ENCODE measurements around the gene CHST9.

DNA sequence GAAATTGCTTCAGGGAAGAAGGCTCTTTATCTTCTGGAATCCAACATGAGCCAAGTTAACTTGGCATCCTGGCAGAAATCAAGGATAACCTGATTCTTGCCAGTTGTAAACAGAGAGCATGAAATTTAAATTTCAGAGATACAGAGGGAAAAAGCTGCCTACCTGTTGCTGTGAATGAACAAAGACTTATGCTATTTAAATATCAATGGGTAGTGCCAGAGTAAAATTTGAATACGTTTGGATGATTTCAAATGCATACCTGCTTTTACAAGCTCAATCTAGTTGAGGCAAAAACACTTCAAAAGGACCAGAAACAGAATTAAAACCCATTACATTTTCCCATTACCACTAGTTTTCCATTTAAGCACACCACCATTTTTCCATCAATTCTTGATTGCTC is 60.9 kb downstream of the CHST9 start:
- TF ChIP-seq, protein P1, sequence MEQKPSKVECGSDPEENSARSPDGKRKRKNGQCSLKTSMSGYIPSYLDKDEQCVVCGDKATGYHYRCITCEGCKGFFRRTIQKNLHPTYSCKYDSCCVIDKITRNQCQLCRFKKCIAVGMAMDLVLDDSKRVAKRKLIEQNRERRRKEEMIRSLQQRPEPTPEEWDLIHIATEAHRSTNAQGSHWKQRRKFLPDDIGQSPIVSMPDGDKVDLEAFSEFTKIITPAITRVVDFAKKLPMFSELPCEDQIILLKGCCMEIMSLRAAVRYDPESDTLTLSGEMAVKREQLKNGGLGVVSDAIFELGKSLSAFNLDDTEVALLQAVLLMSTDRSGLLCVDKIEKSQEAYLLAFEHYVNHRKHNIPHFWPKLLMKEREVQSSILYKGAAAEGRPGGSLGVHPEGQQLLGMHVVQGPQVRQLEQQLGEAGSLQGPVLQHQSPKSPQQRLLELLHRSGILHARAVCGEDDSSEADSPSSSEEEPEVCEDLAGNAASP (CRISPR knock-in tag; IDR thresholded peaks at IDR 0.05; ENCODE audit: borderline replicate concordance) = no peak
- TF ChIP-seq BRCA1 (CRISPR knock-in tag; IDR thresholded peaks at IDR 0.05) (no peak), GABPA (IDR thresholded peaks at IDR 0.05; ENCODE audit: low read depth, low read length) (no peak), GABPA (CRISPR knock-in tag; IDR thresholded peaks at IDR 0.05; ENCODE audit: low read depth) (no peak), ISX (CRISPR knock-in tag; conservative IDR thresholded peaks at IDR 0.05) (no peak), POLR2AphosphoS5 (IDR thresholded peaks at IDR 0.05; ENCODE audit: low read depth, low read length) (no peak), ASH2L (IDR thresholded peaks at IDR 0.05; ENCODE audit: insufficient read length, low read depth, low read length) (no peak), HCFC1 (IDR thresholded peaks at IDR 0.05; ENCODE audit: low read depth, low read length) (no peak), FOXM1 (CRISPR knock-in tag; IDR thresholded peaks at IDR 0.05) (no peak)
- TF ChIP-seq, protein P2, sequence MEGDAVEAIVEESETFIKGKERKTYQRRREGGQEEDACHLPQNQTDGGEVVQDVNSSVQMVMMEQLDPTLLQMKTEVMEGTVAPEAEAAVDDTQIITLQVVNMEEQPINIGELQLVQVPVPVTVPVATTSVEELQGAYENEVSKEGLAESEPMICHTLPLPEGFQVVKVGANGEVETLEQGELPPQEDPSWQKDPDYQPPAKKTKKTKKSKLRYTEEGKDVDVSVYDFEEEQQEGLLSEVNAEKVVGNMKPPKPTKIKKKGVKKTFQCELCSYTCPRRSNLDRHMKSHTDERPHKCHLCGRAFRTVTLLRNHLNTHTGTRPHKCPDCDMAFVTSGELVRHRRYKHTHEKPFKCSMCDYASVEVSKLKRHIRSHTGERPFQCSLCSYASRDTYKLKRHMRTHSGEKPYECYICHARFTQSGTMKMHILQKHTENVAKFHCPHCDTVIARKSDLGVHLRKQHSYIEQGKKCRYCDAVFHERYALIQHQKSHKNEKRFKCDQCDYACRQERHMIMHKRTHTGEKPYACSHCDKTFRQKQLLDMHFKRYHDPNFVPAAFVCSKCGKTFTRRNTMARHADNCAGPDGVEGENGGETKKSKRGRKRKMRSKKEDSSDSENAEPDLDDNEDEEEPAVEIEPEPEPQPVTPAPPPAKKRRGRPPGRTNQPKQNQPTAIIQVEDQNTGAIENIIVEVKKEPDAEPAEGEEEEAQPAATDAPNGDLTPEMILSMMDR (CRISPR knock-in tag; IDR thresholded peaks at IDR 0.05) = no peak
- TF ChIP-seq, protein P3, sequence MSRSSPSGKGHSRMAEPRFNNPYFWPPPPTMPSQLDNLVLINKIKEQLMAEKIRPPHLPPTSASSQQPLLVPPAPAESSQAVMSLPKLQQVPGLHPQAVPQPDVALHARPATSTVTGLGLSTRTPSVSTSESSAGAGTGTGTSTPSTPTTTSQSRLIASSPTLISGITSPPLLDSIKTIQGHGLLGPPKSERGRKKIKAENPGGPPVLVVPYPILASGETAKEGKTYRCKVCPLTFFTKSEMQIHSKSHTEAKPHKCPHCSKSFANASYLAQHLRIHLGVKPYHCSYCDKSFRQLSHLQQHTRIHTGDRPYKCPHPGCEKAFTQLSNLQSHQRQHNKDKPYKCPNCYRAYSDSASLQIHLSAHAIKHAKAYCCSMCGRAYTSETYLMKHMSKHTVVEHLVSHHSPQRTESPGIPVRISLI (CRISPR knock-in tag; IDR thresholded peaks at IDR 0.05; ENCODE audit: borderline replicate concordance) = no peak
- TF ChIP-seq, protein P4, sequence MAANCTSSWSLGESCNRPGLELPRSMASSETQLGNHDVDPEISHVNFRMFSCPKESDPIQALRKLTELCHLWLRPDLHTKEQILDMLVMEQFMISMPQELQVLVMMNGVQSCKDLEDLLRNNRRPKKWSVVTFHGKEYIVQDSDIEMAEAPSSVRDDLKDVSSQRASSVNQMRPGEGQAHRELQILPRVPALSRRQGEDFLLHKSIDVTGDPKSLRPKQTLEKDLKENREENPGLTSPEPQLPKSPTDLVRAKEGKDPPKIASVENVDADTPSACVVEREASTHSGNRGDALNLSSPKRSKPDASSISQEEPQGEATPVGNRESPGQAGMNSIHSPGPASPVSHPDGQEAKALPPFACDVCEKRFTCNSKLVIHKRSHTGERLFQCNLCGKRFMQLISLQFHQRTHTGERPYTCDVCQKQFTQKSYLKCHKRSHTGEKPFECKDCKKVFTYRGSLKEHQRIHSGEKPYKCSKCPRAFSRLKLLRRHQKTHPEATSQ (CRISPR knock-in tag; IDR thresholded peaks at IDR 0.05; ENCODE audit: borderline replicate concordance) = no peak
